Endodermal cell (in vitro differentiated cells): ENCODE data around the gene CLDN3. TPM values are rescaled to one million over a fixed set of nuclear protein-coding genes. Genes with fewer than 3 reads are reported as not detected.

Experiments used
- DNase-seq: peaks from one replicate; pipeline ENCODE4 v3.0.0-alpha.2; 2017
- H3K27ac ChIP-seq: 2 replicates; pipeline ENCODE4 v1.5.1; 2013; ENCODE audit warnings: mild to moderate bottlenecking, low read depth, low read length, moderate library complexity
- H3K27me3 ChIP-seq: 2 replicates; pipeline ENCODE4 v1.6.1; 2013; ENCODE audit warnings: mild to moderate bottlenecking, low read length, moderate library complexity; ENCODE audit not compliant: insufficient read depth, control insufficient read depth, poor library complexity, severe bottlenecking
- H3K36me3 ChIP-seq: 2 replicates; pipeline ENCODE4 v1.7.0; 2013; ENCODE audit warnings: mild to moderate bottlenecking, low read length, moderate library complexity; ENCODE audit not compliant: control insufficient read depth, insufficient read depth
- H3K4me1 ChIP-seq: one replicate; pipeline ENCODE4 v1.7.0; 2013; ENCODE audit warnings: low read length; ENCODE audit not compliant: control insufficient read depth, insufficient read depth
- H3K4me3 ChIP-seq: 2 replicates; pipeline ENCODE4 v1.5.1; 2013; ENCODE audit warnings: mild to moderate bottlenecking, low read length, moderate library complexity
- H3K9ac ChIP-seq: 2 replicates; pipeline ENCODE4 v1.6.1; 2013; ENCODE audit warnings: mild to moderate bottlenecking, low read length, moderate library complexity; ENCODE audit not compliant: poor library complexity, severe bottlenecking; ENCODE audit errors: extremely low read depth
- H3K9me3 ChIP-seq: 2 replicates; pipeline ENCODE4 v1.6.1; 2013; ENCODE audit warnings: mild to moderate bottlenecking, low read length, moderate library complexity; ENCODE audit not compliant: control insufficient read depth
- H3K27ac Mint-ChIP-seq: 2 replicates; pipeline ENCODE4 v1.8.0; 2020; ENCODE audit warnings: mixed read lengths
- H3K27me3 Mint-ChIP-seq: 2 replicates; pipeline ENCODE4 v1.8.0; 2021; ENCODE audit warnings: mild to moderate bottlenecking, mixed read lengths; ENCODE audit not compliant: insufficient read depth
- H3K36me3 Mint-ChIP-seq: 2 replicates; pipeline ENCODE4 v1.8.0; 2020; ENCODE audit warnings: low read depth, mixed read lengths
- H3K4me1 Mint-ChIP-seq: 2 replicates; pipeline ENCODE4 v1.8.0; 2020; ENCODE audit warnings: mixed read lengths
- H3K4me3 Mint-ChIP-seq: 2 replicates; pipeline ENCODE4 v1.8.0; 2020; ENCODE audit warnings: mild to moderate bottlenecking, moderate library complexity, mixed read lengths
- H3K9me3 Mint-ChIP-seq: 2 replicates; pipeline ENCODE4 v1.8.0; 2020; ENCODE audit warnings: mild to moderate bottlenecking, mixed read lengths
- WGBS, 2 experiments: methylation state at CpG; one replicate each; pipeline versions ENCODE4 v1.1.5 to v1.1.7; 2013; ENCODE audit warnings: missing lambda C conversion rate in 2 of 2, mixed read lengths in 1 of 2; ENCODE audit not compliant: insufficient coverage in 1 of 2, insufficient read length in 1 of 2; 5-methylcytosine and 5-hydroxymethylcytosine counted together
- total RNA-seq, 2 donors: library from RNA; stranded (reverse); fragmentation: NEBNext Ultra II Directional in 1 of 2; extraction: Animal tissue kit (Norgen Biotek cat#: 25700) in 1 of 2; gene quantifications; 2 replicates in 1 of 2; 3 replicates in 1 of 2; pipeline ENCODE4 v1.2.1, GENCODE V29; 2021
- TF ChIP-seq, protein P1 (sequence below): fragments of 200-600 bp; sonication (generic); conservative IDR thresholded peaks from 2 replicates; pipeline ENCODE4 v1.5.0; 2021; ENCODE audit warnings: antibody characterized with exemption, mild to moderate bottlenecking

The CLDN3 gene
- total RNA-seq, 2 donors from 2014 or later: 20.7 to 47.0 TPM

DNA sequence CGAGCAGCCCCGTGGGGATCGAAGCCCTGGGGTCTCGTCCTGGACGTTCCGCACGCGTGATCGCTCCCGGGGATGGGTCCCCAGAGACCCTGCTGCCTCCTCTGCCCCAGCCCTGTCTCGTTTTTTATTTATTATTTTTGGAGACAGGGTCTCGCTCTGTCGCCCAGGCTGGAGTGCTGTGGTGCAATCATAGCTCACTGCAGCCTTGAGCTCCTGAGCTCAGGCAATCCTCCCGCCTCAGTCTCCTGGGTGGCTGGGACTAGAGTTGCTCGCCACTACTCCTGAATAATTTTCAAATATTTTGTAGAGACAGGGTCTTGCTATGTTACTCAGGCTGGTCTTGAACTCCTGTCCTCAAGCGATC lies 50.3 kb downstream of the CLDN3 start:
- Histone ChIP-seq H3K9ac (no peak overlapping the region), H3K36me3 (no peaks in the 10 kb centered on the region), H3K27ac (no peak overlapping the region), H3K4me3 (peak overlapping the region; percentile 40), H3K27me3 (peaks cover 19% of the 10 kb centered on the region), H3K4me1 (peaks cover 4% of the 10 kb centered on the region), H3K9me3 (no peaks in the 10 kb centered on the region)
- H3K27me3 Mint-ChIP-seq: peaks cover 36% of the 10 kb centered on the region
- H3K36me3 Mint-ChIP-seq: peaks cover 4% of the 10 kb centered on the region
- H3K4me3 Mint-ChIP-seq: peak overlapping the region; percentile 60
- 16 to 31% methylated on average over 6 to 16 of the region's 16 CpGs for WGBS, 2 experiments
- TF ChIP-seq, protein P1, sequence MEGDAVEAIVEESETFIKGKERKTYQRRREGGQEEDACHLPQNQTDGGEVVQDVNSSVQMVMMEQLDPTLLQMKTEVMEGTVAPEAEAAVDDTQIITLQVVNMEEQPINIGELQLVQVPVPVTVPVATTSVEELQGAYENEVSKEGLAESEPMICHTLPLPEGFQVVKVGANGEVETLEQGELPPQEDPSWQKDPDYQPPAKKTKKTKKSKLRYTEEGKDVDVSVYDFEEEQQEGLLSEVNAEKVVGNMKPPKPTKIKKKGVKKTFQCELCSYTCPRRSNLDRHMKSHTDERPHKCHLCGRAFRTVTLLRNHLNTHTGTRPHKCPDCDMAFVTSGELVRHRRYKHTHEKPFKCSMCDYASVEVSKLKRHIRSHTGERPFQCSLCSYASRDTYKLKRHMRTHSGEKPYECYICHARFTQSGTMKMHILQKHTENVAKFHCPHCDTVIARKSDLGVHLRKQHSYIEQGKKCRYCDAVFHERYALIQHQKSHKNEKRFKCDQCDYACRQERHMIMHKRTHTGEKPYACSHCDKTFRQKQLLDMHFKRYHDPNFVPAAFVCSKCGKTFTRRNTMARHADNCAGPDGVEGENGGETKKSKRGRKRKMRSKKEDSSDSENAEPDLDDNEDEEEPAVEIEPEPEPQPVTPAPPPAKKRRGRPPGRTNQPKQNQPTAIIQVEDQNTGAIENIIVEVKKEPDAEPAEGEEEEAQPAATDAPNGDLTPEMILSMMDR: no peak
- no peak for DNase-seq
- no peaks in the 10 kb centered on the region for H3K4me1 Mint-ChIP-seq
- H3K27ac Mint-ChIP-seq: no peak overlapping the region
- no peaks in the 10 kb centered on the region for H3K9me3 Mint-ChIP-seq

Other genes with a start within 250 kb of the CLDN3 start
- gene BAZ1B, start 248.0 kb downstream of the CLDN3 start, total RNA-seq: 10 to 100 TPM; 66.4 to 72.1 TPM
- 10 to 100 TPM; 31.0 to 37.7 TPM for gene BCL7B, start 212.6 kb downstream of the CLDN3 start, total RNA-seq
- gene TBL2, start 191.7 kb downstream of the CLDN3 start, total RNA-seq: 10 to 100 TPM; 55.7 to 59.7 TPM
- 10 to 100 TPM; 39.7 to 58.0 TPM for gene MLXIPL, start 145.7 kb downstream of the CLDN3 start, total RNA-seq
- 1 to 10 TPM; 6.1 to 9.1 TPM for gene VPS37D, start 102.4 kb downstream of the CLDN3 start, total RNA-seq
- gene DNAJC30, start 86.8 kb downstream of the CLDN3 start, total RNA-seq: 10 to 100 TPM in 1 of 2 donors, 1 to 10 TPM in 1; 8.9 to 11.1 TPM
- gene BUD23, start 86.7 kb downstream of the CLDN3 start, total RNA-seq: 10 to 100 TPM; 62.2 to 67.2 TPM
- 10 to 100 TPM; 23.0 to 34.4 TPM for gene STX1A, start 50.6 kb downstream of the CLDN3 start, total RNA-seq
- gene ABHD11, start 31.5 kb downstream of the CLDN3 start, total RNA-seq: 100 to 1,000 TPM in 1 of 2 donors, 10 to 100 TPM in 1; 76.9 to 109 TPM
- gene CLDN4, start 60.7 kb upstream of the CLDN3 start, total RNA-seq: 1 to 10 TPM; 5.6 to 9.7 TPM
- gene METTL27, start 72.2 kb upstream of the CLDN3 start, total RNA-seq: 10 to 100 TPM; 20.9 to 22.2 TPM
- not detected for gene TMEM270, start 90.9 kb upstream of the CLDN3 start, total RNA-seq